Bronchial epithelial cell (primary cell): Measurements from ENCODE around the gene MRPS5. TPM values are rescaled to one million over a fixed set of nuclear protein-coding genes. Genes with fewer than 3 reads are reported as not detected.

ENCODE experiments used
- DNase-seq: peaks from one replicate; pipeline ENCODE4 v3.0.0-alpha.2; 2010; ENCODE audit warnings: low read depth
- FAIRE-seq: peaks from 2 replicates; lab custom pipeline; 2011; peaks lifted over from hg19 to GRCh38; lab: Jason Lieb, UNC
- H3K27me3 ChIP-seq: 2 replicates; pipeline ENCODE4 v1.5.1; 2011; ENCODE audit warnings: low read length; ENCODE audit not compliant: control insufficient read depth, insufficient read depth
- H3K36me3 ChIP-seq: 2 replicates; pipeline ENCODE4 v1.5.1; 2011; ENCODE audit warnings: low read length; ENCODE audit not compliant: control insufficient read depth, insufficient read depth
- H3K4me3 ChIP-seq: 2 replicates; pipeline ENCODE4 v1.5.1; 2011; ENCODE audit warnings: mild to moderate bottlenecking, low read depth, low read length, control low read depth
- total RNA-seq: library from RNA; depleted of rRNA; stranded (reverse); fragments of >200 nt; gene quantifications from 2 replicates; pipeline ENCODE4 v1.2.1, GENCODE V29; 2014
- TF ChIP-seq, protein P1 (sequence below): IDR thresholded peaks from 2 replicates; pipeline ENCODE4 v1.5.1; 2011; ENCODE audit warnings: mild to moderate bottlenecking, moderate library complexity, low read length, control low read depth, inconsistent platforms; ENCODE audit not compliant: insufficient read depth, severe bottlenecking

Gene MRPS5
- total RNA-seq, 1 donor from 2014 or later: 59.8 TPM

DNA sequence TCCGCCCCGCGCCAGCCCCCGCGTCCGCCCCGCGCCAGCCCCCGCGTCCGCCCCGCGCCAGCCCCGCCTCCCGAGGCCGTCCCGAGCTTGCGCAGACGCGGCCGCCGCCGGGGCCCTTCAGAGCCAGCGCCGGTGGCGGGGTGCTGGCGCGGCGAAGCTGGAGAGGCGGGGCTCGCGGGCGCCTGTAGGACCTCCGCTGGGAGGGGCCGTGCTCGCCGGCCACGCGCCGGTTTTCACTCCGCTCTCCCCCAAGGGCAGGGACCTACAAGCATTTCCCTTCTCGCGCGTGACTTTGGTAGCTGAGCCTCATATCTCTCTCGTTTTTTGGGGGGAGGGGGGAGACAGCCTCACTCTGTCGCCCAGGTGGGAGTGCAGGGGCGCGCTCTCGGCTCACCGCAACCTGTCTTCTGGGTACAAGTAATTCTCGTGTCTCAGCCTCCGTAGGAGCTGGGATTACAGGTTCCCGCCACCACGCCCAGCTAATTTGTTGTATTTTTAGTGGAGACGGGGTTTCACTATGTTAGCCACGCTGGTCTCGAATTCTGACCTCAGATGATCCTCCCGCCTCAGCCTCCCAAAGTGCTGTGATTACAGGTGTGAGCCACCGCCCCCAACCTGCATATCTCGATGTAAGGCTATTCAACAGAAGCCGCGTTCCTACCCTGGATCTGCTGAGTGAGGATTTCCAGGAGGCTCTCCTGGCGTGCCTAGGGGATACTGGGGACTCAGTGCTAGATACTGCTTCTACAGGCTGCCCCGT, 38.3 kb upstream of the MRPS5 start, which contains the start of gene ZNF514:
TSS of gene ZNF514 (minus strand) at position 159 of the 760 bp plus-strand sequence. CDS start 6,595 bp downstream, outside the sequence.
- peak; percentile 46 for DNase-seq
- no peaks in the 10 kb centered on the region for H3K27me3 ChIP-seq
- TF ChIP-seq, protein P1, sequence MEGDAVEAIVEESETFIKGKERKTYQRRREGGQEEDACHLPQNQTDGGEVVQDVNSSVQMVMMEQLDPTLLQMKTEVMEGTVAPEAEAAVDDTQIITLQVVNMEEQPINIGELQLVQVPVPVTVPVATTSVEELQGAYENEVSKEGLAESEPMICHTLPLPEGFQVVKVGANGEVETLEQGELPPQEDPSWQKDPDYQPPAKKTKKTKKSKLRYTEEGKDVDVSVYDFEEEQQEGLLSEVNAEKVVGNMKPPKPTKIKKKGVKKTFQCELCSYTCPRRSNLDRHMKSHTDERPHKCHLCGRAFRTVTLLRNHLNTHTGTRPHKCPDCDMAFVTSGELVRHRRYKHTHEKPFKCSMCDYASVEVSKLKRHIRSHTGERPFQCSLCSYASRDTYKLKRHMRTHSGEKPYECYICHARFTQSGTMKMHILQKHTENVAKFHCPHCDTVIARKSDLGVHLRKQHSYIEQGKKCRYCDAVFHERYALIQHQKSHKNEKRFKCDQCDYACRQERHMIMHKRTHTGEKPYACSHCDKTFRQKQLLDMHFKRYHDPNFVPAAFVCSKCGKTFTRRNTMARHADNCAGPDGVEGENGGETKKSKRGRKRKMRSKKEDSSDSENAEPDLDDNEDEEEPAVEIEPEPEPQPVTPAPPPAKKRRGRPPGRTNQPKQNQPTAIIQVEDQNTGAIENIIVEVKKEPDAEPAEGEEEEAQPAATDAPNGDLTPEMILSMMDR: no peak
- peak within 1 kb of the TSS; percentile 61 for H3K4me3 ChIP-seq
- H3K36me3 ChIP-seq: peaks cover 4% of the 10 kb centered on the region
- FAIRE-seq: no peak

GRCh38 chr2:95158891-95159619, 37.4 kb upstream of the MRPS5 start:
- peaks cover 6% of the 10 kb centered on the region for H3K36me3 ChIP-seq
- TF ChIP-seq, protein P1: no peak
- no peaks in the 10 kb centered on the region for H3K27me3 ChIP-seq
- peak overlapping the region; percentile 61 for H3K4me3 ChIP-seq
- FAIRE-seq (no peak), DNase-seq (no peak)

GRCh38 chr2:95158441-95158840, 36.8 kb upstream of the MRPS5 start:
- Histone ChIP-seq H3K36me3 (peaks cover 7% of the 10 kb centered on the region), H3K4me3 (peak overlapping the region; percentile 61), H3K27me3 (no peaks in the 10 kb centered on the region)
- FAIRE-seq (no peak), DNase-seq (no peak)
- TF ChIP-seq, protein P1: no peak

GRCh38 chr2:95149397-95149984, 27.9 kb upstream of the MRPS5 start:
- H3K36me3 ChIP-seq: peaks cover 16% of the 10 kb centered on the region
- H3K4me3 ChIP-seq: no peak overlapping the region
- no peaks in the 10 kb centered on the region for H3K27me3 ChIP-seq
- DNase-seq (no peak), FAIRE-seq (no peak)
- TF ChIP-seq, protein P1: no peak

GRCh38 chr2:95143838-95144237, 22.2 kb upstream of the MRPS5 start:
- DNase-seq (no peak), FAIRE-seq (no peak)
- Histone ChIP-seq H3K4me3 (no peak overlapping the region), H3K27me3 (no peaks in the 10 kb centered on the region), H3K36me3 (no peaks in the 10 kb centered on the region)
- TF ChIP-seq, protein P1: no peak
